SH-SY5Y (cell line): ENCODE results near the gene KRT72.

Experiments
- GATA2 ChIP-seq: IDR thresholded peaks from 2 replicates; pipeline ENCODE4 v1.6.1; 2011; ENCODE audit warnings: mild to moderate bottlenecking, low read depth, low read length
- GATA3 ChIP-seq: IDR thresholded peaks from 2 replicates; pipeline ENCODE4 v1.6.1; 2011; ENCODE audit warnings: low read depth, mild to moderate bottlenecking, low read length, moderate library complexity

DNA sequence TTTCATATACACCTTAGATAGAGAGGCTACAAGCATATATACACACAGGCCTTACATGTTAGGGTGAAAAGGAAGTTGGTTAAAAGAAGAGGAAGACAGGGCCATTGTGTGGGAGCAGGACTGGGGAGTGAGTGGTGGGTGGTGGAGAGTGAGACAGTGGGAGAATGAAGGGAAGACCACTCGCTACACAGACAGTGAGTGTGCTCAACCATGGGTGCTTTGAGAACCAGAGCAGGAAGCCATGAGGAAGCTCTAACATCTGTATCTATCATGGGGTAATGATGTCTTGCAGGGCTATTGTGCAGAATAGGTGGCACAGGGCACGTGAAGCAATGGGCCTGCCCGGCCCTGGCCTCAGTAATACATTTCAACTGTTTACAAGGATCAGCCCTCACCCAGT, 16.2 kb downstream of the KRT72 start:
- no peak for TF ChIP-seq GATA2
- no peak for TF ChIP-seq GATA3
